H1 (cell line): ENCODE measurements around the gene NCK2. TPM values are rescaled to one million over a fixed set of nuclear protein-coding genes. Genes with fewer than 3 reads are reported as not detected.

Source experiments
- ASH2L ChIP-seq: fragments of 200-600, 300-600 bp; sonication (generic); IDR thresholded peaks from one replicate; pipeline ENCODE4 v1.7.1; 2017; ENCODE audit warnings: low read length
- BRCA1 ChIP-seq: IDR thresholded peaks from 2 replicates; pipeline ENCODE4 v1.6.1; 2012; ENCODE audit warnings: low read depth, low read length, improper control_type of control experiment
- CBX5 ChIP-seq: fragments of 300-800, 300-1000 bp; sonication (generic); IDR thresholded peaks from 2 replicates; pipeline ENCODE4 v1.7.1; 2016; ENCODE audit warnings: antibody characterized with exemption, low read length, low read depth
- CHD2 ChIP-seq: IDR thresholded peaks from 2 replicates; pipeline ENCODE4 v1.6.1; 2012; ENCODE audit warnings: low read length, improper control_type of control experiment
- CREB1 ChIP-seq: IDR thresholded peaks from 2 replicates; pipeline ENCODE4 v1.6.1; 2012; ENCODE audit warnings: inconsistent platforms
- FOSL1 ChIP-seq: IDR thresholded peaks from 2 replicates; pipeline ENCODE4 v1.6.1; 2011; ENCODE audit warnings: mild to moderate bottlenecking, low read depth, low read length, moderate library complexity; ENCODE audit not compliant: insufficient read depth
- HDAC2 ChIP-seq, 2 experiments: fragments of 300-600 bp in 1 of 2; sonication (generic) in 1 of 2; IDR thresholded peaks; 2 replicates each; pipeline ENCODE4 v1.6.1; 2011 to 2012; ENCODE audit warnings: low read depth in 2 of 2, low read length in 2 of 2, mild to moderate bottlenecking in 2 of 2, moderate library complexity in 2 of 2, borderline replicate concordance in 1 of 2, inconsistent platforms in 1 of 2
- JUN ChIP-seq: IDR thresholded peaks from 2 replicates; pipeline ENCODE4 v1.6.1; 2011; ENCODE audit warnings: low read depth, mild to moderate bottlenecking, improper control_type of control experiment, low read length
- KDM4A ChIP-seq: IDR thresholded peaks from one replicate; pipeline ENCODE4 v1.7.1; 2012; ENCODE audit warnings: low read depth, mild to moderate bottlenecking, moderate library complexity, low read length, inconsistent platforms; ENCODE audit not compliant: severe bottlenecking
- PHF8 ChIP-seq: fragments of 200-600 bp; sonication (generic); conservative IDR thresholded peaks from 2 replicates; pipeline ENCODE4 v1.7.1; 2012; ENCODE audit warnings: low read depth, mild to moderate bottlenecking, inconsistent platforms, low read length, moderate library complexity
- RBBP5 ChIP-seq: IDR thresholded peaks from 2 replicates; pipeline ENCODE4 v1.7.1; 2012; ENCODE audit warnings: low read depth, mild to moderate bottlenecking, inconsistent platforms, low read length, moderate library complexity, borderline replicate concordance
- SP2 ChIP-seq: IDR thresholded peaks from 2 replicates; pipeline ENCODE4 v1.6.1; 2012; ENCODE audit warnings: mild to moderate bottlenecking, low read length, inconsistent platforms
- ZNF274 ChIP-seq: IDR thresholded peaks from 2 replicates; pipeline ENCODE4 v1.7.0; 2012; ENCODE audit warnings: low read length, borderline replicate concordance; ENCODE audit errors: extremely low read depth
- polyA plus RNA-seq, 7 experiments: library from polyadenylated mRNA; depleted of rRNA in 3 of 7; stranded (reverse) in 5 of 7; unstranded in 2 of 7; fragments of >200 nt in 5 of 7; fragments of 200-250 nt in 2 of 7; gene quantifications; 1 replicate in 5 of 7; 2 replicates in 1 of 7; 4 replicates in 1 of 7; pipeline versions ENCODE4 v1.2.1 to v1.2.3, GENCODE V29; 2011 to 2013; ENCODE audit warnings: missing spikeins in 2 of 7, mixed read lengths in 2 of 7
- total RNA-seq: library from RNA; stranded (reverse); fragmentation: NEBNext Ultra II Directional; extraction: Animal tissue kit (Norgen Biotek cat#: 25700); gene quantifications from 2 replicates; pipeline ENCODE4 v1.2.1, GENCODE V29; 2021
- TF ChIP-seq, protein P1 (sequence below): IDR thresholded peaks from 2 replicates; pipeline ENCODE4 v1.6.1; 2012; ENCODE audit warnings: inconsistent platforms
- TF ChIP-seq, protein P2 (sequence below): IDR thresholded peaks from 2 replicates; pipeline ENCODE4 v1.6.1; 2011; ENCODE audit warnings: low read depth, mild to moderate bottlenecking, low read length; ENCODE audit not compliant: insufficient read depth
- TF ChIP-seq, protein P3 (sequence below), 3 experiments: IDR thresholded peaks; 1 replicate in 2 of 3; 2 replicates in 1 of 3; pipeline versions ENCODE4 v1.5.1 to v1.6.1; 2011; ENCODE audit warnings: low read length in 3 of 3, mild to moderate bottlenecking in 3 of 3, inconsistent platforms in 2 of 3, low read depth in 1 of 3, moderate library complexity in 1 of 3; ENCODE audit not compliant: insufficient read depth in 1 of 3; ENCODE audit errors: control extremely low read depth in 1 of 3

Gene NCK2
- total and polyA plus RNA-seq, 2 of the 8 experiments (the other 6 are each of a cell fraction or from before 2014, with no cell fraction given), result 30.3 to 65.7 TPM

DNA sequence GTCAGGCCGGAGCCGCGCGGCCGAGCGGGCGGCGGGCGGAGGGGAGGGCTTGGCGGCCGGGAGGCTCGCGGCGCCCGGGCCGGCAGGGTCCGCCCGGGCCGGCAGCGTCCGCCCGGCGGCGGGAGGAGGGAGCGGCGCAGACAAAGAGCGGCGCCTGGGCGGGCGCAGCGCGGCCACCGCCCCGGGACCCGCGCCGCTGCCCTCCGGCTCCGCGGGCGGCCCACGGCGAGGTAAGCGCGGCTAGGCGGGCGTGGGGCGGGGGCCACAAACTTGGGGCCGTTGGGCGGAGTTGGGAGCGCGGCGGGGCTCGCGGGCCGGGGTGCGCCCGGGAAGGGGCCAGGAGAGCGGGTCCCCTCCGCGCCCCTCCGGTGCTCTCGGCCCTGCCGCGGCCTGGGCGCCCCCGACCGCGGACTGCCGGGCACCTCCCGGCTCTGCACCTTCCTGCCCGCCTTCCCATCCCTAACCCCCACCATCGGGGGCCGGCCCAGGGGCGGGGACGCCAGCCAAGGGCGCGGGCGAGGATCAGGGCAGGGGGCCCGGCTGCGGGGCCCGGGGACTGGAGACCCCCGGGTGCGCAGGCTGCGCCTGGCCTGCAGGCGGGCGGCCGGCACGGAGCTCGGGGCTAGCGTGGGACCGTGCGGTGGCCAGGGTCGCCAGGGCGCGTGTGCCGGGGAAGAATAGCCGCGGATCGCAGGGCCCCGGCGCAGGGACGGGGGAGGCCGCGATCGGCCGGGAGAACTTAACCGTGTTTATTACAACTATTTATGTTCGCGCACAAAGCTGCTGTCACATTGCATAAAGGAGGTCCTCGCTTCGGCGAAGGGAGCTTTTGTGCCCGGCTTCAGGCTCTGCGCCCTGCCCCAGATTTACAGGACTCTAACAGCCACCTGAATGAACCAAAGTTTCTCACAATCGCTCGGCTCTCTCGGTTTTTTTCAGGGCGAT lies at the start of gene NCK2 (continued):
- no peak for TF ChIP-seq CREB1
- no peak for TF ChIP-seq FOSL1
- TF ChIP-seq ZNF274, result no peak
- no peak for TF ChIP-seq BRCA1
- 0 out of 2 replicates have a peak, but pooled peaks have one; percentile 61 for TF ChIP-seq RBBP5
- peak; percentile 70 for TF ChIP-seq PHF8
- peak; percentile 88 for TF ChIP-seq KDM4A
- TF ChIP-seq ASH2L, result peak; percentile 32
- TF ChIP-seq, protein P1, sequence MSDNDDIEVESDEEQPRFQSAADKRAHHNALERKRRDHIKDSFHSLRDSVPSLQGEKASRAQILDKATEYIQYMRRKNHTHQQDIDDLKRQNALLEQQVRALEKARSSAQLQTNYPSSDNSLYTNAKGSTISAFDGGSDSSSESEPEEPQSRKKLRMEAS, result no peak
- TF ChIP-seq HDAC2 (IDR thresholded peaks at IDR 0.05; ENCODE audit: borderline replicate concordance in 1 of 2, low read depth in 2 of 2, low read length in 2 of 2), result no peak
- no peak for TF ChIP-seq CBX5
- TF ChIP-seq SP2, result no peak
- no peak for TF ChIP-seq CHD2
- no peak for TF ChIP-seq JUN
- TF ChIP-seq, protein P2, sequence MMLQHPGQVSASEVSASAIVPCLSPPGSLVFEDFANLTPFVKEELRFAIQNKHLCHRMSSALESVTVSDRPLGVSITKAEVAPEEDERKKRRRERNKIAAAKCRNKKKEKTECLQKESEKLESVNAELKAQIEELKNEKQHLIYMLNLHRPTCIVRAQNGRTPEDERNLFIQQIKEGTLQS, result no peak
- TF ChIP-seq, protein P3, sequence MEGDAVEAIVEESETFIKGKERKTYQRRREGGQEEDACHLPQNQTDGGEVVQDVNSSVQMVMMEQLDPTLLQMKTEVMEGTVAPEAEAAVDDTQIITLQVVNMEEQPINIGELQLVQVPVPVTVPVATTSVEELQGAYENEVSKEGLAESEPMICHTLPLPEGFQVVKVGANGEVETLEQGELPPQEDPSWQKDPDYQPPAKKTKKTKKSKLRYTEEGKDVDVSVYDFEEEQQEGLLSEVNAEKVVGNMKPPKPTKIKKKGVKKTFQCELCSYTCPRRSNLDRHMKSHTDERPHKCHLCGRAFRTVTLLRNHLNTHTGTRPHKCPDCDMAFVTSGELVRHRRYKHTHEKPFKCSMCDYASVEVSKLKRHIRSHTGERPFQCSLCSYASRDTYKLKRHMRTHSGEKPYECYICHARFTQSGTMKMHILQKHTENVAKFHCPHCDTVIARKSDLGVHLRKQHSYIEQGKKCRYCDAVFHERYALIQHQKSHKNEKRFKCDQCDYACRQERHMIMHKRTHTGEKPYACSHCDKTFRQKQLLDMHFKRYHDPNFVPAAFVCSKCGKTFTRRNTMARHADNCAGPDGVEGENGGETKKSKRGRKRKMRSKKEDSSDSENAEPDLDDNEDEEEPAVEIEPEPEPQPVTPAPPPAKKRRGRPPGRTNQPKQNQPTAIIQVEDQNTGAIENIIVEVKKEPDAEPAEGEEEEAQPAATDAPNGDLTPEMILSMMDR (IDR thresholded peaks at IDR 0.05; ENCODE audit: control extremely low read depth in 1 of 3, insufficient read depth in 1 of 3, low read depth in 1 of 3, low read length in 3 of 3), result no peak
- TF ChIP-seq, all 59 proteins: peak for 5
